Neural progenitor cell (in vitro differentiated cells): Measurements from ENCODE around the gene INPP5F. TPM values are rescaled to one million over a fixed set of nuclear protein-coding genes. Genes with fewer than 3 reads are reported as not detected.

Experiments
- DNase-seq: peaks from one replicate; pipeline ENCODE4 v3.0.0-alpha.2; 2016; ENCODE audit warnings: low spot score
- H2AFZ ChIP-seq: fragments of 200-600 bp; sonication (generic); replicated peaks from 2 replicates; pipeline ENCODE4 v1.6.1; 2016; ENCODE audit warnings: antibody characterized with exemption
- H3F3A ChIP-seq: fragments of 200-600 bp; sonication (generic); 2 replicates; pipeline ENCODE4 v1.6.1; 2016; ENCODE audit warnings: antibody characterized with exemption, low read depth
- H3K27ac ChIP-seq: fragments of 200-600 bp; sonication (generic); 2 replicates; pipeline ENCODE4 v1.5.1; 2016; ENCODE audit warnings: mild to moderate bottlenecking
- H3K27me3 ChIP-seq: fragments of 200-600 bp; sonication (generic); 2 replicates; pipeline ENCODE4 v1.6.1; 2016; ENCODE audit warnings: mild to moderate bottlenecking, moderate library complexity
- H3K36me3 ChIP-seq: fragments of 200-600 bp; sonication (generic); 2 replicates; pipeline ENCODE4 v1.5.1; 2016
- H3K4me1 ChIP-seq: fragments of 200-600 bp; sonication (generic); 2 replicates; pipeline ENCODE4 v1.6.1; 2016; ENCODE audit warnings: mixed run types
- H3K4me2 ChIP-seq: fragments of 200-600 bp; sonication (generic); 2 replicates; pipeline ENCODE4 v1.6.1; 2016
- H3K4me3 ChIP-seq: fragments of 200-600 bp; sonication (generic); 2 replicates; pipeline ENCODE4 v1.5.1; 2016
- H3K79me2 ChIP-seq: fragments of 200-600 bp; sonication (generic); 2 replicates; pipeline ENCODE4 v1.6.1; 2016; ENCODE audit warnings: low read depth
- H3K9ac ChIP-seq: fragments of 200-600 bp; sonication (generic); 2 replicates; pipeline ENCODE4 v1.6.1; 2016
- H3K9me3 ChIP-seq: fragments of 200-600 bp; sonication (generic); 2 replicates; pipeline ENCODE4 v1.5.1; 2016; ENCODE audit warnings: low read depth
- H4K20me1 ChIP-seq: fragments of 200-600 bp; sonication (generic); 2 replicates; pipeline ENCODE4 v1.6.1; 2016; ENCODE audit warnings: low read depth
- H3K27ac Mint-ChIP-seq: 3 replicates; pipeline ENCODE4 v1.8.0; 2021; ENCODE audit warnings: mixed read lengths
- H3K27me3 Mint-ChIP-seq: 2 replicates; pipeline ENCODE4 v1.8.0; 2022; ENCODE audit warnings: low read depth, mild to moderate bottlenecking, inconsistent platforms, moderate library complexity, mixed read lengths; ENCODE audit not compliant: insufficient read depth
- H3K36me3 Mint-ChIP-seq: 3 replicates; pipeline ENCODE4 v1.8.0; 2021; ENCODE audit warnings: mixed read lengths
- H3K4me1 Mint-ChIP-seq: 3 replicates; pipeline ENCODE4 v1.8.0; 2021; ENCODE audit warnings: mixed read lengths
- H3K4me3 Mint-ChIP-seq: 3 replicates; pipeline ENCODE4 v1.8.0; 2021; ENCODE audit warnings: mild to moderate bottlenecking, moderate library complexity, mixed read lengths
- H3K9me3 Mint-ChIP-seq: 3 replicates; pipeline ENCODE4 v1.8.0; 2020; ENCODE audit warnings: mixed read lengths
- EZH2 ChIP-seq: fragments of 200-600 bp; sonication (generic); IDR thresholded peaks from 2 replicates; pipeline ENCODE4 v1.6.1; 2017; ENCODE audit warnings: antibody characterized with exemption, mild to moderate bottlenecking, moderate library complexity
- EZH2phosphoT487 ChIP-seq: fragments of 200-600 bp; sonication (generic); IDR thresholded peaks from 2 replicates; pipeline ENCODE4 v1.6.1; 2017; ENCODE audit warnings: antibody characterized with exemption
- total RNA-seq: library from RNA; depleted of rRNA; stranded (reverse); fragments of >200 nt; gene quantifications from 2 replicates; pipeline ENCODE4 v1.2.3, GENCODE V29; 2015; ENCODE audit warnings: low replicate concordance
- TF ChIP-seq, protein P1 (sequence below): fragments of 200-600 bp; sonication (generic); IDR thresholded peaks from 2 replicates; pipeline ENCODE4 v1.5.1; 2017; ENCODE audit warnings: antibody characterized with exemption, mild to moderate bottlenecking

INPP5F gene, protein sequence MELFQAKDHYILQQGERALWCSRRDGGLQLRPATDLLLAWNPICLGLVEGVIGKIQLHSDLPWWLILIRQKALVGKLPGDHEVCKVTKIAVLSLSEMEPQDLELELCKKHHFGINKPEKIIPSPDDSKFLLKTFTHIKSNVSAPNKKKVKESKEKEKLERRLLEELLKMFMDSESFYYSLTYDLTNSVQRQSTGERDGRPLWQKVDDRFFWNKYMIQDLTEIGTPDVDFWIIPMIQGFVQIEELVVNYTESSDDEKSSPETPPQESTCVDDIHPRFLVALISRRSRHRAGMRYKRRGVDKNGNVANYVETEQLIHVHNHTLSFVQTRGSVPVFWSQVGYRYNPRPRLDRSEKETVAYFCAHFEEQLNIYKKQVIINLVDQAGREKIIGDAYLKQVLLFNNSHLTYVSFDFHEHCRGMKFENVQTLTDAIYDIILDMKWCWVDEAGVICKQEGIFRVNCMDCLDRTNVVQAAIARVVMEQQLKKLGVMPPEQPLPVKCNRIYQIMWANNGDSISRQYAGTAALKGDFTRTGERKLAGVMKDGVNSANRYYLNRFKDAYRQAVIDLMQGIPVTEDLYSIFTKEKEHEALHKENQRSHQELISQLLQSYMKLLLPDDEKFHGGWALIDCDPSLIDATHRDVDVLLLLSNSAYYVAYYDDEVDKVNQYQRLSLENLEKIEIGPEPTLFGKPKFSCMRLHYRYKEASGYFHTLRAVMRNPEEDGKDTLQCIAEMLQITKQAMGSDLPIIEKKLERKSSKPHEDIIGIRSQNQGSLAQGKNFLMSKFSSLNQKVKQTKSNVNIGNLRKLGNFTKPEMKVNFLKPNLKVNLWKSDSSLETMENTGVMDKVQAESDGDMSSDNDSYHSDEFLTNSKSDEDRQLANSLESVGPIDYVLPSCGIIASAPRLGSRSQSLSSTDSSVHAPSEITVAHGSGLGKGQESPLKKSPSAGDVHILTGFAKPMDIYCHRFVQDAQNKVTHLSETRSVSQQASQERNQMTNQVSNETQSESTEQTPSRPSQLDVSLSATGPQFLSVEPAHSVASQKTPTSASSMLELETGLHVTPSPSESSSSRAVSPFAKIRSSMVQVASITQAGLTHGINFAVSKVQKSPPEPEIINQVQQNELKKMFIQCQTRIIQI
- 125 and 167 TPM in 2 replicates for total RNA-seq

DNA sequence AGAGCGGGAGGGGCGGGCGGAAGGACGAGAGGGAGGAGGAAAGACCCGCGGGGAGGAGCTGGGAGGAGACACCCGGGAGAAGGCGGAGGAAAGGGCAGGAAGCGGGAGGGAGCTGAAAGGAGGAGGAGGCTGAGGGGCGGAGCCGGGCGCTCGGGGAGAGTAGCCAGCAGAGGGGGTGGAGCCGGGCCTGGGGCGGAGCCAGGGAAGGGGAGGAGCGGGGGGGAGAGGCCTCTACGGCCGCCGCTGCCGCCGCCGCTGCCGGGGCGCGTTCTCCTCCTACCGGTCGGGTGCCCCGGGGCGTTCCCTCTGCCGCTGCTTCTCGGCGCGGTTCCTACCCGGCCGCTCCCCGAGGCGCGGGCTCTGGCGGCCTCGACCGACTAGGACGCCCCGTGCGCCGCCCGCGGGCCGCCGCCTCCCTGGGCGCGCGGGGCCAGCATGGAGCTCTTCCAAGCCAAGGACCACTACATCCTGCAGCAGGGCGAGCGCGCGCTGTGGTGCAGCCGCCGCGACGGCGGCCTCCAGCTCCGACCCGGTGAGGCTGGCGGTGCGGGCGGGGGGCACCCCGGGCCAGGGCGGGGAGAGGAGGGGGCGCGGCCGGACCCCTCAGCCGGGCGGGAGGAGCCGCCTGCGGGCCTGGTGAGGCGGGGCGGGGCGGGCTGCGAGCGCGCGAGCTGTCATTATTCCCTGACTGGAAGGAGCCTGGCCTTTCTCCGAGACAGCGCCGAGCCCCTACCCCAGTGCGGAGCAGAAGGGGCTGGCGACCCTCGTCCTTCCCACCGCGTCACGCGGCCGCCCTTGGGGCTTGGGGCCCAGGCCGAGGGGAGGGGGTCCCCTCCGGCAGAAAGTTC is at the start of gene INPP5F:
INPP5F (plus strand) TSS at position 223 of the 848 bp plus-strand sequence; CDS start at position 436, 213 bp downstream.
- Mint-ChIP-seq H3K9me3 (no peaks in the 10 kb centered on the region), H3K27me3 (peaks cover 2% of the 10 kb centered on the region), H3K36me3 (peaks cover 4% of the 10 kb centered on the region), H3K4me1 (peaks cover 46% of the 10 kb centered on the region), H3K4me3 (peak within 1 kb of the TSS; percentile 94), H3K27ac (peak within 1 kb of the TSS; percentile 27)
- Histone ChIP-seq H3F3A (peaks cover 40% of the 10 kb centered on the region), H4K20me1 (peaks cover 16% of the 10 kb centered on the region), H3K9me3 (peaks cover under 1% of the 10 kb centered on the region), H3K27ac (peak within 1 kb of the TSS; percentile 84), H3K4me1 (peaks cover 33% of the 10 kb centered on the region), H3K27me3 (no peaks in the 10 kb centered on the region), H2AFZ (peak within 1 kb of the TSS; percentile 98), H3K9ac (peak within 1 kb of the TSS; percentile 41), H3K36me3 (no peaks in the 10 kb centered on the region), H3K79me2 (peaks cover 36% of the 10 kb centered on the region), H3K4me2 (peak within 1 kb of the TSS; percentile 96), H3K4me3 (peak within 1 kb of the TSS; percentile 95)
- no peak for TF ChIP-seq EZH2
- TF ChIP-seq, protein P1, sequence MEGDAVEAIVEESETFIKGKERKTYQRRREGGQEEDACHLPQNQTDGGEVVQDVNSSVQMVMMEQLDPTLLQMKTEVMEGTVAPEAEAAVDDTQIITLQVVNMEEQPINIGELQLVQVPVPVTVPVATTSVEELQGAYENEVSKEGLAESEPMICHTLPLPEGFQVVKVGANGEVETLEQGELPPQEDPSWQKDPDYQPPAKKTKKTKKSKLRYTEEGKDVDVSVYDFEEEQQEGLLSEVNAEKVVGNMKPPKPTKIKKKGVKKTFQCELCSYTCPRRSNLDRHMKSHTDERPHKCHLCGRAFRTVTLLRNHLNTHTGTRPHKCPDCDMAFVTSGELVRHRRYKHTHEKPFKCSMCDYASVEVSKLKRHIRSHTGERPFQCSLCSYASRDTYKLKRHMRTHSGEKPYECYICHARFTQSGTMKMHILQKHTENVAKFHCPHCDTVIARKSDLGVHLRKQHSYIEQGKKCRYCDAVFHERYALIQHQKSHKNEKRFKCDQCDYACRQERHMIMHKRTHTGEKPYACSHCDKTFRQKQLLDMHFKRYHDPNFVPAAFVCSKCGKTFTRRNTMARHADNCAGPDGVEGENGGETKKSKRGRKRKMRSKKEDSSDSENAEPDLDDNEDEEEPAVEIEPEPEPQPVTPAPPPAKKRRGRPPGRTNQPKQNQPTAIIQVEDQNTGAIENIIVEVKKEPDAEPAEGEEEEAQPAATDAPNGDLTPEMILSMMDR = peak; percentile 18
- DNase-seq = peak; percentile 99

DNA sequence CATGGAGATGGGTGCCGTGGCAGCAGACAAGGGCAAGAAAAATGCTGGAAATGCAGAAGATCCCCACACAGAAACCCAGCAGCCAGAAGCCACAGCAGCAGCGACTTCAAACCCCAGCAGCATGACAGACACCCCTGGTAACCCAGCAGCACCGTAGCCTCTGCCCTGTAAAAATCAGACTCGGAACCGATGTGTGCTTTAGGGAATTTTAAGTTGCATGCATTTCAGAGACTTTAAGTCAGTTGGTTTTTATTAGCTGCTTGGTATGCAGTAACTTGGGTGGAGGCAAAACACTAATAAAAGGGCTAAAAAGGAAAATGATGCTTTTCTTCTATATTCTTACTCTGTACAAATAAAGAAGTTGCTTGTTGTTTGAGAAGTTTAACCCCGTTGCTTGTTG is 48.7 kb upstream of the INPP5F start:
- TF ChIP-seq EZH2phosphoT487 (no peak), EZH2 (no peak)
- TF ChIP-seq, protein P1 = no peak
- H3K27ac ChIP-seq = no peak overlapping the region
- H3K36me3 Mint-ChIP-seq = peaks cover 27% of the 10 kb centered on the region
- no peaks in the 10 kb centered on the region for H3K9me3 Mint-ChIP-seq
- H4K20me1 ChIP-seq = no peaks in the 10 kb centered on the region
- H3K4me1 Mint-ChIP-seq = peaks cover 9% of the 10 kb centered on the region
- H3K27ac Mint-ChIP-seq = no peak overlapping the region
- no peak for DNase-seq
- H3K27me3 Mint-ChIP-seq = peaks cover 5% of the 10 kb centered on the region
- no peaks in the 10 kb centered on the region for H3K79me2 ChIP-seq
- no peaks in the 10 kb centered on the region for H3K9me3 ChIP-seq
- no peaks in the 10 kb centered on the region for H3K27me3 ChIP-seq
- no peak overlapping the region for H2AFZ ChIP-seq
- H3K4me3 Mint-ChIP-seq = no peak overlapping the region
- no peaks in the 10 kb centered on the region for H3K36me3 ChIP-seq
- no peak overlapping the region for H3K4me2 ChIP-seq
- peaks cover 8% of the 10 kb centered on the region for H3K4me1 ChIP-seq
- H3K9ac ChIP-seq = no peak overlapping the region
- no peaks in the 10 kb centered on the region for H3F3A ChIP-seq
- H3K4me3 ChIP-seq = no peak overlapping the region
